ENCODE measurements around the gene IGF2BP3.
A peak's percentile ranks its signal among the peaks of the same experiment; 100 is the strongest.
"Not testable (repeated sequence)": the region's sequence is repeated elsewhere in the genome, so short reads cannot be mapped to it uniquely, and the experiment has no call there.

IGF2BP3 gene

GRCh38 chr7:23470330-23471105 is at the start of gene IGF2BP3:
Gene IGF2BP3 (minus strand): TSS chr7:23470491. CDS start chr7:23470110, 381 bp downstream.
- no peak for DNase-seq (ENCODE audit: low spot score)

- no peak for DNase-seq (ENCODE audit: low spot score)
Observed at GRCh38 chr7:23514755-23515154, 44.5 kb upstream of the IGF2BP3 start.

GRCh38 chr7:23513746-23514145 is 43.5 kb upstream of the IGF2BP3 start:
- not testable (repeated sequence) for DNase-seq (ENCODE audit: low spot score)

- no peak for DNase-seq (ENCODE audit: low spot score)
Observed at GRCh38 chr7:23494009-23494408, 23.7 kb upstream of the IGF2BP3 start.

- DNase-seq (ENCODE audit: low spot score): no peak
Observed at GRCh38 chr7:23491502-23491901, 21.2 kb upstream of the IGF2BP3 start.

- DNase-seq (ENCODE audit: low spot score): peak; percentile 54
Observed at GRCh38 chr7:23490357-23491135, 20.3 kb upstream of the IGF2BP3 start.

GRCh38 chr7:23488714-23489113 is 18.4 kb upstream of the IGF2BP3 start:
- not testable (repeated sequence) for DNase-seq (ENCODE audit: low spot score)

GRCh38 chr7:23487670-23488069 is 17.4 kb upstream of the IGF2BP3 start:
- DNase-seq (ENCODE audit: low spot score): no peak

GRCh38 chr7:23486002-23486773 is 15.9 kb upstream of the IGF2BP3 start:
- DNase-seq (ENCODE audit: low spot score): no peak

- DNase-seq (ENCODE audit: low spot score): no peak
Observed at GRCh38 chr7:23482686-23483085, 12.4 kb upstream of the IGF2BP3 start.

GRCh38 chr7:23477962-23478866 is 7.9 kb upstream of the IGF2BP3 start:
- no peak for DNase-seq (ENCODE audit: low spot score)

GRCh38 chr7:23477157-23477499 is 6.8 kb upstream of the IGF2BP3 start:
- no peak for DNase-seq (ENCODE audit: low spot score)

GRCh38 chr7:23476286-23477156 is 6.2 kb upstream of the IGF2BP3 start:
- no peak for DNase-seq (ENCODE audit: low spot score)

- no peak for DNase-seq (ENCODE audit: low spot score)
Observed at GRCh38 chr7:23475576-23475839, 5.2 kb upstream of the IGF2BP3 start.

GRCh38 chr7:23474829-23475575 is 4.7 kb upstream of the IGF2BP3 start:
- DNase-seq (ENCODE audit: low spot score): no peak

GRCh38 chr7:23474094-23474828 is 4.0 kb upstream of the IGF2BP3 start:
- DNase-seq (ENCODE audit: low spot score): peak; percentile 39

GRCh38 chr7:23473844-23474093 is 3.5 kb upstream of the IGF2BP3 start:
- DNase-seq (ENCODE audit: low spot score): no peak

GRCh38 chr7:23472956-23473843 is 2.9 kb upstream of the IGF2BP3 start:
- no peak for DNase-seq (ENCODE audit: low spot score)

GRCh38 chr7:23472556-23472955 is 2.3 kb upstream of the IGF2BP3 start:
- DNase-seq (ENCODE audit: low spot score): no peak
